ENCODE measurements around the gene AP3S1. TPM values are rescaled to one million over a fixed set of nuclear protein-coding genes. Genes with fewer than 3 reads are reported as not detected.
A peak's percentile ranks its signal among the peaks of the same experiment; 100 is the strongest.

The AP3S1 gene
- total RNA-seq, 1 experiment from 2014 or later: 94.6 TPM

DNA sequence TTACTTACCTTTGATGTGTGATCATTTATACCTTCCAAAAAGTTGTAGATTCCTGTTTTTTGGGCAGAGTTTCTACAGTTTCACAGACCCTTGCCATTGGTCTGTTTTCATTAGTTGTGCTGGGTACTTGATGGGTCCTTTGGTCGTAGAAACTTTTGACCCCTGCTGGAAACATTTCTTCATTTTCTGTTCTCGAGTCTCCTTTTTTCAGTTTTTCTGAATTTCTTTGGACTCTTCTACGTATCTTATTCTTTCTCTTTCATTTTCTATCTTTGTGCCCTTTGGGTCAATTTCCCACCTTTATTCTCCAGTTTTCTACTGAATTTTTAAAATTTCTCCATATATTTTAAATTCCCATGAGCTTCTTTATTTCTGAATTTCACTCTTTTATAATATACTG lies 16.7 kb downstream of the AP3S1 start:
- Mint-ChIP-seq H3K4me3 (ENCODE audit: unreplicated experiment) (no peak overlapping the region), H3K4me1 (ENCODE audit: insufficient read depth, unreplicated experiment) (peaks cover 38% of the 10 kb centered on the region), H3K9me3 (ENCODE audit: unreplicated experiment) (peaks cover 14% of the 10 kb centered on the region), H3K27me3 (ENCODE audit: insufficient read depth, unreplicated experiment) (no peaks in the 10 kb centered on the region), H3K36me3 (ENCODE audit: insufficient read depth, unreplicated experiment) (no peaks in the 10 kb centered on the region), H3K27ac (ENCODE audit: low read depth, unreplicated experiment) (peak overlapping the region; percentile 89)
- TF ChIP-seq CTCF (IDR thresholded peaks at IDR 0.05; ENCODE audit: unreplicated experiment): no peak
- DNase-seq (ENCODE audit: unreplicated experiment): no peak
- CTCF ChIA-PET: interaction anchor here (0.9 to 1.6 kb wide), 2 partner anchors 11 to 29 kb away, joined by 4 to 5 read pairs; no protein-coding TSS in a partner anchor
- POLR2A ChIA-PET: interaction anchor here (0.7 to 2.0 kb wide), 4 partner anchors 11 to 339 kb away, joined by 4 to 7 read pairs (median 4); partner anchors contain the start of genes AP3S1 and ATG12
- intact Hi-C loops (cut with micrococcal nuclease): no loop called here
- BruUV-seq (replicated peaks): no TSS peak

GRCh38 chr5:115859378-115859777 lies 17.6 kb downstream of the AP3S1 start:
- no peak overlapping the region for H3K27ac Mint-ChIP-seq (ENCODE audit: low read depth, unreplicated experiment)
- H3K4me3 Mint-ChIP-seq (ENCODE audit: unreplicated experiment): no peak overlapping the region
- H3K4me1 Mint-ChIP-seq (ENCODE audit: insufficient read depth, unreplicated experiment): peaks cover 38% of the 10 kb centered on the region
- no peaks in the 10 kb centered on the region for H3K27me3 Mint-ChIP-seq (ENCODE audit: insufficient read depth, unreplicated experiment)
- BruUV-seq (replicated peaks): no TSS peak
- POLR2A ChIA-PET: interaction anchor here (0.7 to 1.5 kb wide), 7 partner anchors 12 to 55 kb away, joined by 3 to 6 read pairs (median 4); partner anchors contain the start of genes AP3S1 and ATG12
- CTCF ChIA-PET: interaction anchor here (0.6 to 1.6 kb wide), 6 partner anchors 10 to 537 kb away, joined by 3 to 5 read pairs (median 3); no protein-coding TSS in a partner anchor
- no peaks in the 10 kb centered on the region for H3K36me3 Mint-ChIP-seq (ENCODE audit: insufficient read depth, unreplicated experiment)
- H3K9me3 Mint-ChIP-seq (ENCODE audit: unreplicated experiment): peaks cover 9% of the 10 kb centered on the region
- intact Hi-C loops (cut with micrococcal nuclease): no loop called here
- DNase-seq (ENCODE audit: unreplicated experiment): no peak
- no peak for TF ChIP-seq CTCF (IDR thresholded peaks at IDR 0.05; ENCODE audit: unreplicated experiment)

- BruUV-seq (replicated peaks): no TSS peak
- Mint-ChIP-seq H3K27ac (ENCODE audit: low read depth, unreplicated experiment) (no peak overlapping the region), H3K4me3 (ENCODE audit: unreplicated experiment) (no peak overlapping the region), H3K4me1 (ENCODE audit: insufficient read depth, unreplicated experiment) (peaks cover 18% of the 10 kb centered on the region), H3K9me3 (ENCODE audit: unreplicated experiment) (peaks cover 5% of the 10 kb centered on the region), H3K27me3 (ENCODE audit: insufficient read depth, unreplicated experiment) (no peaks in the 10 kb centered on the region), H3K36me3 (ENCODE audit: insufficient read depth, unreplicated experiment) (peaks cover 23% of the 10 kb centered on the region)
- POLR2A ChIA-PET: interaction anchor here (1.2 to 1.3 kb wide), 2 partner anchors 9 to 26 kb away, joined by 4 to 5 read pairs; no protein-coding TSS in a partner anchor
- TF ChIP-seq CTCF (IDR thresholded peaks at IDR 0.05; ENCODE audit: unreplicated experiment): no peak
- intact Hi-C loops (cut with micrococcal nuclease): no loop called here
- DNase-seq (ENCODE audit: unreplicated experiment): no peak
- CTCF ChIA-PET: interaction anchor here (1.0 kb wide), 1 partner anchor 10 kb away, joined by 4 read pairs; no protein-coding TSS in a partner anchor
Measured at GRCh38 chr5:115869256-115869795, 27.6 kb downstream of the AP3S1 start.

GRCh38 chr5:115872447-115872846 lies 30.7 kb downstream of the AP3S1 start:
- Mint-ChIP-seq H3K4me3 (ENCODE audit: unreplicated experiment) (no peak overlapping the region), H3K4me1 (ENCODE audit: insufficient read depth, unreplicated experiment) (peaks cover 18% of the 10 kb centered on the region), H3K36me3 (ENCODE audit: insufficient read depth, unreplicated experiment) (peaks cover 23% of the 10 kb centered on the region), H3K9me3 (ENCODE audit: unreplicated experiment) (no peaks in the 10 kb centered on the region), H3K27ac (ENCODE audit: low read depth, unreplicated experiment) (peak overlapping the region; percentile 55), H3K27me3 (ENCODE audit: insufficient read depth, unreplicated experiment) (no peaks in the 10 kb centered on the region)
- ChIA-PET CTCF (interaction anchor here (1.2 kb wide), 1 partner anchor 15 kb away, joined by 5 read pairs; no protein-coding TSS in a partner anchor), POLR2A (interaction anchor here (0.6 to 1.5 kb wide), 2 partner anchors 28 to 29 kb away, joined by 3 read pairs; no protein-coding TSS in a partner anchor)
- DNase-seq (ENCODE audit: unreplicated experiment): no peak
- BruUV-seq (replicated peaks): no TSS peak
- no peak for TF ChIP-seq CTCF (IDR thresholded peaks at IDR 0.05; ENCODE audit: unreplicated experiment)
- intact Hi-C loops (cut with micrococcal nuclease): no loop called here

All from MCF 10A (cell line).